ENCODE data around the gene PACRG. TPM values are rescaled to one million over a fixed set of nuclear protein-coding genes. Genes with fewer than 3 reads are reported as not detected.

Gene PACRG
- total RNA-seq, 2 experiments from 2014 or later: 0.66 to 0.81 TPM

DNA sequence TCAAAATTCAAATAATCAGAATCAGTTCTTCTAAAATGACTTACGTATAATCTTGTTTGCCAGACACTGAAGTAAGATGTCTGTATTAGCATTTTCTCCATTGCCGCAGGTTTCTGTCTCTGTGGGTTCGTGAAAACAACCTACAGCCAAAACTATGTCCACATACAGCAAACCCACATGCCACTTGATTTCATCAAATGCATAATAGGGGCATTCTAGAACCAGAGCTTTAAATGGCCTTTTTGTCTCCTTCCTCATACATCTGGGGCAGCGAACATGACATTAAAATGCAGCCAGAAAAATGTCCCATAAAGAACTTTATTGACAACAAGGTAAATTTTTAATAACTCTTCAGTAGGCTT lies 596.5 kb downstream of the PACRG start:
- Histone ChIP-seq H3K4me1 (ENCODE audit: insufficient read depth, low read length) (peaks cover 2% of the 10 kb centered on the region), H3K9me3 (ENCODE audit: control insufficient read depth in 1 of 2, insufficient read depth in 1 of 2, low read length in 2 of 2) (peaks cover 0 to 8% of the 10 kb centered on the region in 2 experiments), H3K4me3 (ENCODE audit: low read length) (no peak overlapping the region), H3K27me3 (ENCODE audit: control insufficient read depth in 1 of 2, insufficient read depth in 2 of 2, low read length in 2 of 2) (peaks cover 0 to 8% of the 10 kb centered on the region in 2 experiments), H3K36me3 (ENCODE audit: insufficient read depth, low read length) (no peaks in the 10 kb centered on the region), H3K27ac (ENCODE audit: low read depth in 1 of 2, low read length in 2 of 2) (no peak overlapping the region)
- intact Hi-C loops (cut with DNase I, micrococcal nuclease): no loop called here
- no peak for TF ChIP-seq CTCF (IDR thresholded peaks at IDR 0.05)
- no peak for ATAC-seq (ENCODE audit: poor library complexity)
- Mint-ChIP-seq H3K36me3 (ENCODE audit: low read depth) (no peaks in the 10 kb centered on the region), H3K9me3 (no peaks in the 10 kb centered on the region), H3K27ac (no peak overlapping the region), H3K4me3 (no peak overlapping the region), H3K27me3 (peaks cover 11% of the 10 kb centered on the region), H3K4me1 (ENCODE audit: low read depth) (no peaks in the 10 kb centered on the region)
- ChIA-PET CTCF (no interaction called here), POLR2A (no interaction called here)
- no peak for DNase-seq

GRCh38 chr6:163324688-163325389 lies 597.1 kb downstream of the PACRG start:
- Histone ChIP-seq H3K36me3 (ENCODE audit: insufficient read depth, low read length) (no peaks in the 10 kb centered on the region), H3K9me3 (ENCODE audit: control insufficient read depth in 1 of 2, insufficient read depth in 1 of 2, low read length in 2 of 2) (peaks cover 0 to 8% of the 10 kb centered on the region in 2 experiments), H3K27me3 (ENCODE audit: control insufficient read depth in 1 of 2, insufficient read depth in 2 of 2, low read length in 2 of 2) (peaks cover 0 to 8% of the 10 kb centered on the region in 2 experiments), H3K4me3 (ENCODE audit: low read length) (no peak overlapping the region), H3K4me1 (ENCODE audit: insufficient read depth, low read length) (peaks cover 2% of the 10 kb centered on the region), H3K27ac (ENCODE audit: low read depth in 1 of 2, low read length in 2 of 2) (no peak overlapping the region)
- Mint-ChIP-seq H3K36me3 (ENCODE audit: low read depth) (no peaks in the 10 kb centered on the region), H3K4me3 (no peak overlapping the region), H3K27me3 (peaks cover 11% of the 10 kb centered on the region), H3K9me3 (no peaks in the 10 kb centered on the region), H3K27ac (no peak overlapping the region), H3K4me1 (ENCODE audit: low read depth) (no peaks in the 10 kb centered on the region)
- DNase-seq (no peak), ATAC-seq (ENCODE audit: poor library complexity) (no peak)
- intact Hi-C loops (cut with DNase I, micrococcal nuclease): no loop called here
- TF ChIP-seq CTCF (IDR thresholded peaks at IDR 0.05): no peak
- ChIA-PET POLR2A (no interaction called here), CTCF (no interaction called here)

GRCh38 chr6:163325390-163325784 lies 597.6 kb downstream of the PACRG start:
- peaks cover 11% of the 10 kb centered on the region for H3K27me3 Mint-ChIP-seq
- H3K27ac ChIP-seq (ENCODE audit: low read depth in 1 of 2, low read length in 2 of 2): no peak overlapping the region
- H3K36me3 Mint-ChIP-seq (ENCODE audit: low read depth): no peaks in the 10 kb centered on the region
- H3K27me3 ChIP-seq (ENCODE audit: control insufficient read depth in 1 of 2, insufficient read depth in 2 of 2, low read length in 2 of 2): peaks cover 0 to 8% of the 10 kb centered on the region in 2 experiments
- no peak overlapping the region for H3K27ac Mint-ChIP-seq
- H3K4me3 Mint-ChIP-seq: no peak overlapping the region
- no peak for DNase-seq
- ChIA-PET POLR2A (no interaction called here), CTCF (no interaction called here)
- H3K4me3 ChIP-seq (ENCODE audit: low read length): no peak overlapping the region
- H3K36me3 ChIP-seq (ENCODE audit: insufficient read depth, low read length): no peaks in the 10 kb centered on the region
- intact Hi-C loops (cut with DNase I, micrococcal nuclease): no loop called here
- H3K4me1 ChIP-seq (ENCODE audit: insufficient read depth, low read length): no peaks in the 10 kb centered on the region
- no peak for ATAC-seq (ENCODE audit: poor library complexity)
- no peaks in the 10 kb centered on the region for H3K4me1 Mint-ChIP-seq (ENCODE audit: low read depth)
- peaks cover 0 to 8% of the 10 kb centered on the region in 2 experiments for H3K9me3 ChIP-seq (ENCODE audit: control insufficient read depth in 1 of 2, insufficient read depth in 1 of 2, low read length in 2 of 2)
- no peak for TF ChIP-seq CTCF (IDR thresholded peaks at IDR 0.05)
- no peaks in the 10 kb centered on the region for H3K9me3 Mint-ChIP-seq
